ENCODE data around the gene UBE2B. TPM values are rescaled to one million over a fixed set of nuclear protein-coding genes. Genes with fewer than 3 reads are reported as not detected.
"Not testable (repeated sequence)": the region's sequence is repeated elsewhere in the genome, so short reads cannot be mapped to it uniquely, and the experiment has no call there.

The UBE2B gene
- total RNA-seq, result 97.2 and 97.5 TPM in 2 replicates

GRCh38 chr5:134370871-134371833, at the start of gene UBE2B:
TSS of gene UBE2B (plus strand) at chr5:134371569. CDS start at chr5:134371596, 27 bp downstream.
- Mint-ChIP-seq H3K36me3 (ENCODE audit: low read depth) (peaks cover 41% of the 10 kb centered on the region), H3K4me1 (ENCODE audit: low read depth) (peaks cover 44% of the 10 kb centered on the region)
- intact Hi-C loops (cut with micrococcal nuclease), result loop anchor here (1.0 to 10.0 kb wide), 10 partner anchors 40 to 534 kb away; partner anchors contain the start of genes CAMLG, CDKN2AIPNL, PCBD2 and PPP2CA

GRCh38 chr5:134327327-134327726, 44.0 kb upstream of the UBE2B start:
- DNase-seq (ENCODE audit: low spot score), result no peak
- Mint-ChIP-seq H3K36me3 (ENCODE audit: low read depth) (peaks cover 7% of the 10 kb centered on the region), H3K9me3 (peaks cover 18% of the 10 kb centered on the region), H3K27ac (no peak overlapping the region), H3K27me3 (ENCODE audit: low read depth) (peaks cover 9% of the 10 kb centered on the region), H3K4me1 (ENCODE audit: low read depth) (no peaks in the 10 kb centered on the region), H3K4me3 (ENCODE audit: low read depth) (no peak overlapping the region)
- intact Hi-C loops (cut with micrococcal nuclease), result no loop called here

More at GRCh38 chr5:134370871-134371833, at the start of gene UBE2B:
- DNase-seq (ENCODE audit: low spot score), result peak; percentile 94
- peak within 1 kb of the TSS; percentile 95 for H3K4me3 Mint-ChIP-seq (ENCODE audit: low read depth)
- peaks cover 8% of the 10 kb centered on the region for H3K9me3 Mint-ChIP-seq
- H3K27me3 Mint-ChIP-seq (ENCODE audit: low read depth), result no peaks in the 10 kb centered on the region
- peak within 1 kb of the TSS; percentile 96 for H3K27ac Mint-ChIP-seq

- H3K4me1 Mint-ChIP-seq (ENCODE audit: low read depth), result no peaks in the 10 kb centered on the region
- DNase-seq (ENCODE audit: low spot score), result no peak
- H3K4me3 Mint-ChIP-seq (ENCODE audit: low read depth), result no peak overlapping the region
- H3K36me3 Mint-ChIP-seq (ENCODE audit: low read depth), result peaks cover 7% of the 10 kb centered on the region
- intact Hi-C loops (cut with micrococcal nuclease), result no loop called here
- H3K27me3 Mint-ChIP-seq (ENCODE audit: low read depth), result peaks cover 9% of the 10 kb centered on the region
- H3K27ac Mint-ChIP-seq, result no peak overlapping the region
- H3K9me3 Mint-ChIP-seq, result peaks cover 18% of the 10 kb centered on the region
Measured at GRCh38 chr5:134328619-134329018, 42.8 kb upstream of the UBE2B start.

- H3K27me3 Mint-ChIP-seq (ENCODE audit: low read depth), result peaks cover 23% of the 10 kb centered on the region
- peaks cover 14% of the 10 kb centered on the region for H3K9me3 Mint-ChIP-seq
- H3K27ac Mint-ChIP-seq; DNase-seq (ENCODE audit: low spot score); intact Hi-C loops (cut with micrococcal nuclease); H3K4me3 Mint-ChIP-seq (ENCODE audit: low read depth); H3K36me3 Mint-ChIP-seq (ENCODE audit: low read depth); H3K4me1 Mint-ChIP-seq (ENCODE audit: low read depth): not testable (repeated sequence)
Measured at GRCh38 chr5:134336833-134337232, 34.5 kb upstream of the UBE2B start.

GRCh38 chr5:134343500-134343899, 27.9 kb upstream of the UBE2B start:
- H3K27me3 Mint-ChIP-seq (ENCODE audit: low read depth), result not testable (repeated sequence)

GRCh38 chr5:134345476-134345875, 25.9 kb upstream of the UBE2B start:
- H3K4me3 Mint-ChIP-seq (ENCODE audit: low read depth); H3K27me3 Mint-ChIP-seq (ENCODE audit: low read depth); H3K4me1 Mint-ChIP-seq (ENCODE audit: low read depth); H3K27ac Mint-ChIP-seq; DNase-seq (ENCODE audit: low spot score); intact Hi-C loops (cut with micrococcal nuclease); H3K9me3 Mint-ChIP-seq; H3K36me3 Mint-ChIP-seq (ENCODE audit: low read depth): not testable (repeated sequence)

More at GRCh38 chr5:134343500-134343899, 27.9 kb upstream of the UBE2B start:
- H3K4me1 Mint-ChIP-seq (ENCODE audit: low read depth); H3K27ac Mint-ChIP-seq; H3K4me3 Mint-ChIP-seq (ENCODE audit: low read depth); intact Hi-C loops (cut with micrococcal nuclease); DNase-seq (ENCODE audit: low spot score); H3K36me3 Mint-ChIP-seq (ENCODE audit: low read depth); H3K9me3 Mint-ChIP-seq: not testable (repeated sequence)

GRCh38 chr5:134345996-134346395, 25.4 kb upstream of the UBE2B start:
- Mint-ChIP-seq H3K4me1 (ENCODE audit: low read depth) (peaks cover 6% of the 10 kb centered on the region), H3K27me3 (ENCODE audit: low read depth) (peaks cover 2% of the 10 kb centered on the region), H3K36me3 (ENCODE audit: low read depth) (no peaks in the 10 kb centered on the region), H3K27ac (no peak overlapping the region), H3K4me3 (ENCODE audit: low read depth) (no peak overlapping the region), H3K9me3 (no peaks in the 10 kb centered on the region)
- intact Hi-C loops (cut with micrococcal nuclease), result no loop called here
- no peak for DNase-seq (ENCODE audit: low spot score)

- Mint-ChIP-seq H3K4me3 (ENCODE audit: low read depth) (no peak overlapping the region), H3K4me1 (ENCODE audit: low read depth) (no peaks in the 10 kb centered on the region), H3K27me3 (ENCODE audit: low read depth) (no peaks in the 10 kb centered on the region), H3K9me3 (no peaks in the 10 kb centered on the region), H3K36me3 (ENCODE audit: low read depth) (no peaks in the 10 kb centered on the region), H3K27ac (no peak overlapping the region)
- intact Hi-C loops (cut with micrococcal nuclease), result no loop called here
- DNase-seq (ENCODE audit: low spot score), result no peak
Measured at GRCh38 chr5:134349463-134349862, 21.9 kb upstream of the UBE2B start.

- Mint-ChIP-seq H3K9me3 (no peaks in the 10 kb centered on the region), H3K4me1 (ENCODE audit: low read depth) (no peaks in the 10 kb centered on the region), H3K27me3 (ENCODE audit: low read depth) (no peaks in the 10 kb centered on the region), H3K27ac (no peak overlapping the region), H3K36me3 (ENCODE audit: low read depth) (no peaks in the 10 kb centered on the region), H3K4me3 (ENCODE audit: low read depth) (no peak overlapping the region)
- no peak for DNase-seq (ENCODE audit: low spot score)
- intact Hi-C loops (cut with micrococcal nuclease), result no loop called here
Measured at GRCh38 chr5:134355681-134356080, 15.7 kb upstream of the UBE2B start.

- no peaks in the 10 kb centered on the region for H3K27me3 Mint-ChIP-seq (ENCODE audit: low read depth)
- no peak overlapping the region for H3K4me3 Mint-ChIP-seq (ENCODE audit: low read depth)
- DNase-seq (ENCODE audit: low spot score), result no peak
- intact Hi-C loops (cut with micrococcal nuclease), result no loop called here
- peaks cover 14% of the 10 kb centered on the region for H3K36me3 Mint-ChIP-seq (ENCODE audit: low read depth)
- peaks cover 24% of the 10 kb centered on the region for H3K4me1 Mint-ChIP-seq (ENCODE audit: low read depth)
- peaks cover 8% of the 10 kb centered on the region for H3K9me3 Mint-ChIP-seq
- H3K27ac Mint-ChIP-seq, result no peak overlapping the region
Measured at GRCh38 chr5:134365604-134366003, 5.8 kb upstream of the UBE2B start.

- H3K27me3 Mint-ChIP-seq (ENCODE audit: low read depth), result no peaks in the 10 kb centered on the region
- peak overlapping the region; percentile 95 for H3K4me3 Mint-ChIP-seq (ENCODE audit: low read depth)
- peak overlapping the region; percentile 93 for H3K27ac Mint-ChIP-seq
- no peak for DNase-seq (ENCODE audit: low spot score)
- H3K4me1 Mint-ChIP-seq (ENCODE audit: low read depth), result peaks cover 46% of the 10 kb centered on the region
- peaks cover 8% of the 10 kb centered on the region for H3K9me3 Mint-ChIP-seq
- intact Hi-C loops (cut with micrococcal nuclease), result loop anchor here (2.0 to 10.0 kb wide), 7 partner anchors 66 to 534 kb away; partner anchors contain the start of genes CAMLG, PCBD2, PPP2CA and SEC24A
- H3K36me3 Mint-ChIP-seq (ENCODE audit: low read depth), result peaks cover 35% of the 10 kb centered on the region
Measured at GRCh38 chr5:134370311-134370870, 978 bp upstream of the UBE2B start.

- intact Hi-C loops (cut with micrococcal nuclease), result loop anchor here (1.0 to 10.0 kb wide), 10 partner anchors 39 to 533 kb away; partner anchors contain the start of genes CAMLG, CDKN2AIPNL, PCBD2 and PPP2CA
- Mint-ChIP-seq H3K4me3 (ENCODE audit: low read depth) (peak overlapping the region; percentile 95), H3K9me3 (peaks cover 7% of the 10 kb centered on the region), H3K27me3 (ENCODE audit: low read depth) (no peaks in the 10 kb centered on the region), H3K27ac (peak overlapping the region; percentile 96), H3K36me3 (ENCODE audit: low read depth) (peaks cover 45% of the 10 kb centered on the region), H3K4me1 (ENCODE audit: low read depth) (peaks cover 39% of the 10 kb centered on the region)
- DNase-seq (ENCODE audit: low spot score), result peak; percentile 39
Measured at GRCh38 chr5:134371834-134372340, 518 bp downstream of the UBE2B start.
